Liver (tissue), 9 donors: Measurements from ENCODE around the gene GVQW3. TPM values are rescaled to one million over a fixed set of nuclear protein-coding genes. Genes with fewer than 3 reads are reported as not detected.

Experiments
- DNase-seq: peaks from one replicate; pipeline ENCODE4 v3.0.0-alpha.2; 2017; ENCODE audit warnings: low spot score
- H3K27ac ChIP-seq, 2 donors: one replicate each; pipeline ENCODE4 v1.7.0; 2013; ENCODE audit warnings: inconsistent platforms in 2 of 2, low read length in 2 of 2, control low read depth in 1 of 2, low read depth in 1 of 2, mild to moderate bottlenecking in 1 of 2
- H3K27me3 ChIP-seq, 4 donors: one replicate each; pipeline versions ENCODE4 v1.6.1 to v1.7.0; 2013; ENCODE audit warnings: low read length in 3 of 4, inconsistent platforms in 1 of 4, mild to moderate bottlenecking in 1 of 4, moderate library complexity in 1 of 4; ENCODE audit not compliant: control insufficient read depth in 4 of 4, insufficient read depth in 4 of 4
- H3K36me3 ChIP-seq, 4 donors: one replicate each; pipeline versions ENCODE4 v1.6.1 to v1.7.0; 2013; ENCODE audit warnings: low read length in 3 of 4, mild to moderate bottlenecking in 3 of 4, low read depth in 1 of 4, moderate library complexity in 1 of 4; ENCODE audit not compliant: control insufficient read depth in 4 of 4, insufficient read depth in 3 of 4
- H3K4me1 ChIP-seq, 4 donors: one replicate each; pipeline versions ENCODE4 v1.6.1 to v1.7.0; 2013; ENCODE audit warnings: low read length in 3 of 4, mild to moderate bottlenecking in 3 of 4, moderate library complexity in 1 of 4; ENCODE audit not compliant: control insufficient read depth in 4 of 4, insufficient read depth in 4 of 4
- H3K4me3 ChIP-seq, 3 donors: one replicate each; pipeline versions ENCODE4 v1.6.1 to v1.7.0; 2013; ENCODE audit warnings: low read length in 3 of 3, control low read depth in 1 of 3, low read depth in 1 of 3, mild to moderate bottlenecking in 1 of 3
- H3K9ac ChIP-seq, 2 donors: one replicate each; pipeline ENCODE4 v1.7.0; 2013; ENCODE audit warnings: low read length in 2 of 2, mild to moderate bottlenecking in 2 of 2, moderate library complexity in 2 of 2, control low read depth in 1 of 2, low read depth in 1 of 2
- H3K9me3 ChIP-seq, 4 donors: one replicate each; pipeline versions ENCODE4 v1.6.1 to v1.7.0; 2013; ENCODE audit warnings: low read length in 3 of 4; ENCODE audit not compliant: control insufficient read depth in 4 of 4
- EGR1 ChIP-seq, 2 donors: IDR thresholded peaks; 2 replicates each; pipeline ENCODE4 v1.6.1; 2016 to 2018; ENCODE audit warnings: antibody characterized with exemption in 2 of 2, low read depth in 2 of 2
- FOXA1 ChIP-seq: IDR thresholded peaks from 2 replicates; pipeline ENCODE4 v1.6.1; 2016; ENCODE audit warnings: antibody characterized with exemption
- FOXA2 ChIP-seq: IDR thresholded peaks from 2 replicates; pipeline ENCODE4 v1.6.1; 2016; ENCODE audit warnings: antibody characterized with exemption
- GABPA ChIP-seq, 2 donors: IDR thresholded peaks in 1 of 2; conservative IDR thresholded peaks in 1 of 2; 2 replicates each; pipeline ENCODE4 v1.6.1; 2016; ENCODE audit warnings: antibody characterized with exemption in 2 of 2, mild to moderate bottlenecking in 1 of 2, moderate library complexity in 1 of 2
- HNF4A ChIP-seq, 2 donors: conservative IDR thresholded peaks; 2 replicates each; pipeline ENCODE4 v1.6.1; 2016; ENCODE audit warnings: antibody characterized with exemption in 2 of 2, mild to moderate bottlenecking in 2 of 2
- HNF4G ChIP-seq: IDR thresholded peaks from 2 replicates; pipeline ENCODE4 v1.6.1; 2016; ENCODE audit warnings: antibody characterized with exemption
- JUND ChIP-seq, 2 donors: IDR thresholded peaks; 2 replicates each; pipeline ENCODE4 v1.6.1; 2016; ENCODE audit warnings: antibody characterized with exemption in 2 of 2
- NR2F2 ChIP-seq: IDR thresholded peaks from 2 replicates; pipeline ENCODE4 v1.6.1; 2016; ENCODE audit warnings: antibody characterized with exemption
- RAD21 ChIP-seq, 2 donors: IDR thresholded peaks; 2 replicates each; pipeline ENCODE4 v1.6.1; 2016; ENCODE audit warnings: antibody characterized with exemption in 2 of 2, mild to moderate bottlenecking in 2 of 2
- RXRA ChIP-seq, 2 donors: IDR thresholded peaks; 2 replicates each; pipeline ENCODE4 v1.6.1; 2017 to 2018; ENCODE audit warnings: antibody characterized with exemption in 2 of 2, mild to moderate bottlenecking in 1 of 2
- SP1 ChIP-seq: IDR thresholded peaks from 2 replicates; pipeline ENCODE4 v1.6.1; 2018; ENCODE audit warnings: antibody characterized with exemption, mild to moderate bottlenecking
- TAF1 ChIP-seq: conservative IDR thresholded peaks from 2 replicates; pipeline ENCODE4 v1.6.1; 2016; ENCODE audit warnings: antibody characterized with exemption, mild to moderate bottlenecking
- YY1 ChIP-seq: IDR thresholded peaks from 2 replicates; pipeline ENCODE4 v1.6.1; 2016; ENCODE audit warnings: antibody characterized with exemption, mild to moderate bottlenecking
- WGBS: extraction: QIAGEN DNeasy Blood & Tissue Kit; methylation state at CpG from one replicate; pipeline ENCODE4 v1.1.7; 2013; 5-methylcytosine and 5-hydroxymethylcytosine counted together
- polyA plus RNA-seq, 2 donors: library from polyadenylated mRNA; stranded (reverse) in 1 of 2; unstranded in 1 of 2; fragments of 200-250 nt in 1 of 2; fragments of >200 nt in 1 of 2; fragmentation: Nextera tagmentation in 1 of 2; extraction: Ambion mirVana in 1 of 2; gene quantifications; one replicate each; pipeline versions ENCODE4 v1.2.1 to v1.2.3, GENCODE V29; 2013 to 2015
- total RNA-seq, 2 donors: library from RNA; depleted of rRNA; stranded (reverse); fragments of >200 nt; gene quantifications; one replicate each; pipeline ENCODE4 v1.2.3, GENCODE V29; 2014
- TF ChIP-seq, protein P1 (sequence below): IDR thresholded peaks from 2 replicates; pipeline ENCODE4 v1.6.1; 2016; ENCODE audit warnings: antibody characterized with exemption
- TF ChIP-seq, protein P2 (sequence below): IDR thresholded peaks from 2 replicates; pipeline ENCODE4 v1.6.1; 2016; ENCODE audit warnings: antibody characterized with exemption
- TF ChIP-seq, protein P3 (sequence below): fragments of 150-350 bp; IDR thresholded peaks from 2 replicates; pipeline ENCODE4 v1.5.1; 2017; ENCODE audit warnings: improper control_type of control experiment, low read depth, low read length; ENCODE audit not compliant: missing input control
- TF ChIP-seq, protein P4 (sequence below): IDR thresholded peaks from 2 replicates; pipeline ENCODE4 v1.6.1; 2016; ENCODE audit warnings: antibody characterized with exemption
- TF ChIP-seq, protein P5 (sequence below): IDR thresholded peaks from 2 replicates; pipeline ENCODE4 v1.6.1; 2016; ENCODE audit warnings: antibody characterized with exemption, mild to moderate bottlenecking
- donor health status: healthy.
- donor health status: healthy.
- donor health status: healthy.
- donor health status: healthy.
- donor health status: healthy.

GVQW3 gene
- total and polyA plus RNA-seq, 4 donors, result 0.18 to 1.3 (median 0.65) TPM

DNA sequence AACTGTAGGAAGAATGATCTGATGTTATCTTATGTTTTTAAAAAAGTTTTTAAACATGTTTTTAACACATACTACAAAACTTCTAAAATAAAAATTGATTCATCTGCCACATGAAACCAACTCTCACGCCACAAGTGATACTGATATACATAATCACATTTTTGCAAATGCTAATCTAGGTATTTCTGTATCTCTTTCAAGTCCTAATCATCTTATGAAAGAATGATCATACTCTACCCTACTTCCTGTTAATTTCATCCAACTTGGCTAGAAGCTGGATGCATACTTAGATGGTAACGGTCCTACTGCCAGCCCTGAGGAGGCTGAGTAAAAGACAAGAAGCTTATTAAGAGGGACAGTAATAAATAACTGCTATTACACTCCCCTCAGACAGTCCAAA, 19.3 kb upstream of the GVQW3 start:
- 87% methylated on average over 2 of the region's 2 CpGs for WGBS
- no peak overlapping the region for H3K4me3 ChIP-seq
- H3K4me1 ChIP-seq, result peaks cover 0 to 2% (median 0%) of the 10 kb centered on the region in 4 donors
- no peaks in the 10 kb centered on the region for H3K9me3 ChIP-seq
- DNase-seq, result no peak
- no peak overlapping the region for H3K9ac ChIP-seq
- no peak for TF ChIP-seq SP1
- TF ChIP-seq YY1, result no peak
- TF ChIP-seq, protein P1, sequence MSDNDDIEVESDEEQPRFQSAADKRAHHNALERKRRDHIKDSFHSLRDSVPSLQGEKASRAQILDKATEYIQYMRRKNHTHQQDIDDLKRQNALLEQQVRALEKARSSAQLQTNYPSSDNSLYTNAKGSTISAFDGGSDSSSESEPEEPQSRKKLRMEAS, result no peak
- no peak for TF ChIP-seq GABPA (IDR thresholded peaks at IDR 0.05 in 1 of 2, conservative IDR thresholded peaks at IDR 0.05 in 1 of 2)
- no peak for TF ChIP-seq NR2F2
- TF ChIP-seq FOXA1, result no peak
- no peak for TF ChIP-seq EGR1 (IDR thresholded peaks at IDR 0.05; ENCODE audit: low read depth in 2 of 2)
- TF ChIP-seq RAD21 (IDR thresholded peaks at IDR 0.05), result no peak
- no peak for TF ChIP-seq FOXA2
- no peak for TF ChIP-seq JUND (IDR thresholded peaks at IDR 0.05)
- TF ChIP-seq, protein P2, sequence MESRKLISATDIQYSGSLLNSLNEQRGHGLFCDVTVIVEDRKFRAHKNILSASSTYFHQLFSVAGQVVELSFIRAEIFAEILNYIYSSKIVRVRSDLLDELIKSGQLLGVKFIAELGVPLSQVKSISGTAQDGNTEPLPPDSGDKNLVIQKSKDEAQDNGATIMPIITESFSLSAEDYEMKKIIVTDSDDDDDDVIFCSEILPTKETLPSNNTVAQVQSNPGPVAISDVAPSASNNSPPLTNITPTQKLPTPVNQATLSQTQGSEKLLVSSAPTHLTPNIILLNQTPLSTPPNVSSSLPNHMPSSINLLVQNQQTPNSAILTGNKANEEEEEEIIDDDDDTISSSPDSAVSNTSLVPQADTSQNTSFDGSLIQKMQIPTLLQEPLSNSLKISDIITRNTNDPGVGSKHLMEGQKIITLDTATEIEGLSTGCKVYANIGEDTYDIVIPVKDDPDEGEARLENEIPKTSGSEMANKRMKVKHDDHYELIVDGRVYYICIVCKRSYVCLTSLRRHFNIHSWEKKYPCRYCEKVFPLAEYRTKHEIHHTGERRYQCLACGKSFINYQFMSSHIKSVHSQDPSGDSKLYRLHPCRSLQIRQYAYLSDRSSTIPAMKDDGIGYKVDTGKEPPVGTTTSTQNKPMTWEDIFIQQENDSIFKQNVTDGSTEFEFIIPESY, result no peak
- no peak for TF ChIP-seq HNF4G
- TF ChIP-seq HNF4A (conservative IDR thresholded peaks at IDR 0.05), result no peak
- TF ChIP-seq, protein P3, sequence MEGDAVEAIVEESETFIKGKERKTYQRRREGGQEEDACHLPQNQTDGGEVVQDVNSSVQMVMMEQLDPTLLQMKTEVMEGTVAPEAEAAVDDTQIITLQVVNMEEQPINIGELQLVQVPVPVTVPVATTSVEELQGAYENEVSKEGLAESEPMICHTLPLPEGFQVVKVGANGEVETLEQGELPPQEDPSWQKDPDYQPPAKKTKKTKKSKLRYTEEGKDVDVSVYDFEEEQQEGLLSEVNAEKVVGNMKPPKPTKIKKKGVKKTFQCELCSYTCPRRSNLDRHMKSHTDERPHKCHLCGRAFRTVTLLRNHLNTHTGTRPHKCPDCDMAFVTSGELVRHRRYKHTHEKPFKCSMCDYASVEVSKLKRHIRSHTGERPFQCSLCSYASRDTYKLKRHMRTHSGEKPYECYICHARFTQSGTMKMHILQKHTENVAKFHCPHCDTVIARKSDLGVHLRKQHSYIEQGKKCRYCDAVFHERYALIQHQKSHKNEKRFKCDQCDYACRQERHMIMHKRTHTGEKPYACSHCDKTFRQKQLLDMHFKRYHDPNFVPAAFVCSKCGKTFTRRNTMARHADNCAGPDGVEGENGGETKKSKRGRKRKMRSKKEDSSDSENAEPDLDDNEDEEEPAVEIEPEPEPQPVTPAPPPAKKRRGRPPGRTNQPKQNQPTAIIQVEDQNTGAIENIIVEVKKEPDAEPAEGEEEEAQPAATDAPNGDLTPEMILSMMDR, result no peak
- no peak for TF ChIP-seq RXRA (IDR thresholded peaks at IDR 0.05)
- TF ChIP-seq, protein P4, sequence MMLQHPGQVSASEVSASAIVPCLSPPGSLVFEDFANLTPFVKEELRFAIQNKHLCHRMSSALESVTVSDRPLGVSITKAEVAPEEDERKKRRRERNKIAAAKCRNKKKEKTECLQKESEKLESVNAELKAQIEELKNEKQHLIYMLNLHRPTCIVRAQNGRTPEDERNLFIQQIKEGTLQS, result no peak
- no peak for TF ChIP-seq TAF1
- TF ChIP-seq, protein P5, sequence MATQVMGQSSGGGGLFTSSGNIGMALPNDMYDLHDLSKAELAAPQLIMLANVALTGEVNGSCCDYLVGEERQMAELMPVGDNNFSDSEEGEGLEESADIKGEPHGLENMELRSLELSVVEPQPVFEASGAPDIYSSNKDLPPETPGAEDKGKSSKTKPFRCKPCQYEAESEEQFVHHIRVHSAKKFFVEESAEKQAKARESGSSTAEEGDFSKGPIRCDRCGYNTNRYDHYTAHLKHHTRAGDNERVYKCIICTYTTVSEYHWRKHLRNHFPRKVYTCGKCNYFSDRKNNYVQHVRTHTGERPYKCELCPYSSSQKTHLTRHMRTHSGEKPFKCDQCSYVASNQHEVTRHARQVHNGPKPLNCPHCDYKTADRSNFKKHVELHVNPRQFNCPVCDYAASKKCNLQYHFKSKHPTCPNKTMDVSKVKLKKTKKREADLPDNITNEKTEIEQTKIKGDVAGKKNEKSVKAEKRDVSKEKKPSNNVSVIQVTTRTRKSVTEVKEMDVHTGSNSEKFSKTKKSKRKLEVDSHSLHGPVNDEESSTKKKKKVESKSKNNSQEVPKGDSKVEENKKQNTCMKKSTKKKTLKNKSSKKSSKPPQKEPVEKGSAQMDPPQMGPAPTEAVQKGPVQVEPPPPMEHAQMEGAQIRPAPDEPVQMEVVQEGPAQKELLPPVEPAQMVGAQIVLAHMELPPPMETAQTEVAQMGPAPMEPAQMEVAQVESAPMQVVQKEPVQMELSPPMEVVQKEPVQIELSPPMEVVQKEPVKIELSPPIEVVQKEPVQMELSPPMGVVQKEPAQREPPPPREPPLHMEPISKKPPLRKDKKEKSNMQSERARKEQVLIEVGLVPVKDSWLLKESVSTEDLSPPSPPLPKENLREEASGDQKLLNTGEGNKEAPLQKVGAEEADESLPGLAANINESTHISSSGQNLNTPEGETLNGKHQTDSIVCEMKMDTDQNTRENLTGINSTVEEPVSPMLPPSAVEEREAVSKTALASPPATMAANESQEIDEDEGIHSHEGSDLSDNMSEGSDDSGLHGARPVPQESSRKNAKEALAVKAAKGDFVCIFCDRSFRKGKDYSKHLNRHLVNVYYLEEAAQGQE, result no peak
- no peak overlapping the region for H3K27ac ChIP-seq
- no peaks in the 10 kb centered on the region for H3K27me3 ChIP-seq
- peaks cover 0 to 6% (median 2%) of the 10 kb centered on the region in 4 donors for H3K36me3 ChIP-seq
